CD14-positive monocyte (primary cell): Measurements from ENCODE around the gene CADM2. TPM values are rescaled to one million over a fixed set of nuclear protein-coding genes. Genes with fewer than 3 reads are reported as not detected.
A peak's percentile ranks its signal among the peaks of the same experiment; 100 is the strongest.

ENCODE experiments used
- DNase-seq, 3 donors: peaks; one replicate each; pipeline ENCODE4 v3.0.0-alpha.2; 2011 to 2022
- H2AFZ ChIP-seq: 2 replicates; pipeline ENCODE4 v1.6.0; 2012; ENCODE audit warnings: mild to moderate bottlenecking, low read depth, low read length, inconsistent platforms; ENCODE audit not compliant: insufficient read depth, poor library complexity, severe bottlenecking
- H3K27ac ChIP-seq, 2 donors: 1 replicate in 1 of 2; 2 replicates in 1 of 2; pipeline ENCODE4 v1.5.1; 2012 to 2013; ENCODE audit warnings: low read length in 2 of 2, control low read depth in 1 of 2, inconsistent platforms in 1 of 2, low read depth in 1 of 2, mild to moderate bottlenecking in 1 of 2
- H3K27me3 ChIP-seq, 2 donors: one replicate each; pipeline versions ENCODE4 v1.6.0 to v1.6.1; 2011 to 2013; ENCODE audit warnings: low read length in 2 of 2; ENCODE audit not compliant: control insufficient read depth in 2 of 2, insufficient read depth in 2 of 2
- H3K36me3 ChIP-seq, 2 donors: replicated peaks in 1 of 2; 1 replicate in 1 of 2; 2 replicates in 1 of 2; pipeline versions ENCODE4 v1.5.1 to v1.6.1; 2012 to 2013; ENCODE audit warnings: low read length in 2 of 2, control low read depth in 1 of 2, inconsistent platforms in 1 of 2, mild to moderate bottlenecking in 1 of 2; ENCODE audit not compliant: insufficient read depth in 2 of 2, control insufficient read depth in 1 of 2
- H3K4me1 ChIP-seq, 2 donors: 1 replicate in 1 of 2; 2 replicates in 1 of 2; pipeline versions ENCODE4 v1.5.1 to v1.6.1; 2012 to 2013; ENCODE audit warnings: low read length in 2 of 2, control low read depth in 1 of 2, inconsistent platforms in 1 of 2, mild to moderate bottlenecking in 1 of 2, moderate library complexity in 1 of 2; ENCODE audit not compliant: insufficient read depth in 2 of 2, control insufficient read depth in 1 of 2
- H3K4me2 ChIP-seq: replicated peaks from 2 replicates; pipeline ENCODE3; 2012; ENCODE audit warnings: low read length, moderate library complexity, mild to moderate bottlenecking; ENCODE audit not compliant: poor library complexity, severe bottlenecking; ENCODE audit errors: extremely low read depth
- H3K4me3 ChIP-seq, 3 experiments: fragments of 200-600 bp in 1 of 3; sonication (generic) in 1 of 3; replicated peaks in 1 of 3; 1 replicate in 2 of 3; 2 replicates in 1 of 3; pipeline ENCODE4 v1.5.1; 2011 to 2013; ENCODE audit warnings: low read length in 3 of 3, mild to moderate bottlenecking in 3 of 3, control low read depth in 2 of 3, low read depth in 2 of 3, inconsistent platforms in 1 of 3, moderate library complexity in 1 of 3
- H3K79me2 ChIP-seq: 2 replicates; pipeline ENCODE4 v1.6.0; 2012; ENCODE audit warnings: mild to moderate bottlenecking, control low read depth, inconsistent platforms, low read length, moderate library complexity; ENCODE audit not compliant: insufficient read depth
- H3K9ac ChIP-seq: 2 replicates; pipeline ENCODE4 v1.6.0; 2017; ENCODE audit warnings: low read length, mild to moderate bottlenecking; ENCODE audit not compliant: insufficient read depth, poor library complexity, severe bottlenecking
- H3K9me3 ChIP-seq, 2 donors: replicated peaks in 1 of 2; 1 replicate in 1 of 2; 2 replicates in 1 of 2; pipeline versions ENCODE4 v1.5.1 to v1.6.1; 2012 to 2013; ENCODE audit warnings: low read length in 2 of 2, control low read depth in 1 of 2; ENCODE audit not compliant: control insufficient read depth in 1 of 2, insufficient read depth in 1 of 2
- H4K20me1 ChIP-seq: 2 replicates; pipeline ENCODE4 v1.6.0; 2012; ENCODE audit warnings: mild to moderate bottlenecking, low read length, control low read depth, moderate library complexity; ENCODE audit not compliant: insufficient read depth
- H3K27ac Mint-ChIP-seq, 7 donors: one replicate each; pipeline ENCODE4 v1.8.0; 2020; ENCODE audit warnings: mild to moderate bottlenecking in 7 of 7, mixed read lengths in 7 of 7, moderate library complexity in 6 of 7, inconsistent platforms in 2 of 7
- H3K27me3 Mint-ChIP-seq, 3 donors: one replicate each; pipeline ENCODE4 v1.8.0; 2021 to 2022; ENCODE audit warnings: low read depth in 3 of 3, mild to moderate bottlenecking in 3 of 3, mixed read lengths in 3 of 3, moderate library complexity in 3 of 3, inconsistent platforms in 1 of 3
- H3K36me3 Mint-ChIP-seq, 2 donors: one replicate each; pipeline ENCODE4 v1.8.0; 2020; ENCODE audit warnings: mixed read lengths in 2 of 2, inconsistent platforms in 1 of 2, mild to moderate bottlenecking in 1 of 2
- H3K4me1 Mint-ChIP-seq: one replicate; pipeline ENCODE4 v1.8.0; 2020; ENCODE audit warnings: mild to moderate bottlenecking, mixed read lengths
- H3K4me3 Mint-ChIP-seq, 2 donors: one replicate each; pipeline ENCODE4 v1.8.0; 2020; ENCODE audit warnings: mild to moderate bottlenecking in 2 of 2, mixed read lengths in 2 of 2, moderate library complexity in 1 of 2
- H3K9me3 Mint-ChIP-seq, 7 donors: one replicate each; pipeline ENCODE4 v1.8.0; 2020 to 2022; ENCODE audit warnings: mixed read lengths in 7 of 7, mild to moderate bottlenecking in 6 of 7, moderate library complexity in 6 of 7, inconsistent platforms in 2 of 7
- WGBS: methylation state at CpG from one replicate; pipeline ENCODE4 v1.1.5; 2013; ENCODE audit warnings: missing lambda C conversion rate; ENCODE audit not compliant: insufficient coverage; 5-methylcytosine and 5-hydroxymethylcytosine counted together
- intact Hi-C, 2 donors: fragments of 100-400 bp; cut with micrococcal nuclease; formaldehyde crosslinking; loops; one replicate each; pipeline versions ENCODE4 v1.15.0 to v1.15.1; 2023
- polyA plus RNA-seq, 3 donors: library from polyadenylated mRNA; depleted of rRNA in 1 of 3; unstranded in 2 of 3; stranded (reverse) in 1 of 3; fragments of 300-500 nt in 2 of 3; fragments of >200 nt in 1 of 3; fragmentation: Illumina TruSeq in 2 of 3; gene quantifications; 1 replicate in 2 of 3; 2 replicates in 1 of 3; pipeline ENCODE4 v1.2.3, GENCODE V29; 2012 to 2021
- TF ChIP-seq, protein P1 (sequence below): fragments of 200-600 bp; IDR thresholded peaks from one replicate; pipeline ENCODE4 v1.8.0; 2022; ENCODE audit warnings: antibody characterized with exemption, mild to moderate bottlenecking

The CADM2 gene
- polyA plus RNA-seq, 3 donors = not detected

DNA sequence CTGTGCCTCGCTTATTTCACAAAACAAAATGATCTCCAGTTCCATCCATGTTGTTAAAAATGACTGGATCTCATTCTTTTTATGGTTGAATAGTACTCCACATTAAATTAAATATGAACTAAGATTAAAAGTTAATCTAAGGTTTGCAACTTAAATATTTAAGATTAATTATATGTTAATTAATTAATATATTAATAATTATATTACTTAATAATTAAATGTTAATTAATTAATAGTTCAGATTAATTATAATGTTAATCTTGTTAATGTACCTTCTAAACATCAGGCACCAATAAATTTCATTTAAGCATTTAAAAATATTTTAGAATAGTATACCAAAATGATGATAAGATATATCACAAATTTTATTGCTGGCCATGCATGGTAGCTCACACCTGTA lies 971.9 kb downstream of the CADM2 start:
- Mint-ChIP-seq H3K4me1 (no peaks in the 10 kb centered on the region), H3K27me3 (peaks cover 0 to 2% (median 0%) of the 10 kb centered on the region in 3 donors), H3K27ac (no peak overlapping the region), H3K4me3 (no peak overlapping the region), H3K9me3 (peaks cover 0 to 4% (median 0%) of the 10 kb centered on the region in 7 donors), H3K36me3 (no peaks in the 10 kb centered on the region)
- Histone ChIP-seq H3K4me1 (no peaks in the 10 kb centered on the region), H3K9ac (no peak overlapping the region), H3K27me3 (no peaks in the 10 kb centered on the region), H3K36me3 (no peaks in the 10 kb centered on the region), H3K27ac (no peak overlapping the region), H3K4me3 (no peak overlapping the region), H4K20me1 (no peaks in the 10 kb centered on the region), H2AFZ (no peak overlapping the region), H3K4me2 (no peak overlapping the region), H3K9me3 (no peaks in the 10 kb centered on the region), H3K79me2 (no peaks in the 10 kb centered on the region)
- DNase-seq = no peak
- WGBS = no CpG with 5 or more reads among the region's 1 CpG
- intact Hi-C loops = no loop called here
- TF ChIP-seq, protein P1, sequence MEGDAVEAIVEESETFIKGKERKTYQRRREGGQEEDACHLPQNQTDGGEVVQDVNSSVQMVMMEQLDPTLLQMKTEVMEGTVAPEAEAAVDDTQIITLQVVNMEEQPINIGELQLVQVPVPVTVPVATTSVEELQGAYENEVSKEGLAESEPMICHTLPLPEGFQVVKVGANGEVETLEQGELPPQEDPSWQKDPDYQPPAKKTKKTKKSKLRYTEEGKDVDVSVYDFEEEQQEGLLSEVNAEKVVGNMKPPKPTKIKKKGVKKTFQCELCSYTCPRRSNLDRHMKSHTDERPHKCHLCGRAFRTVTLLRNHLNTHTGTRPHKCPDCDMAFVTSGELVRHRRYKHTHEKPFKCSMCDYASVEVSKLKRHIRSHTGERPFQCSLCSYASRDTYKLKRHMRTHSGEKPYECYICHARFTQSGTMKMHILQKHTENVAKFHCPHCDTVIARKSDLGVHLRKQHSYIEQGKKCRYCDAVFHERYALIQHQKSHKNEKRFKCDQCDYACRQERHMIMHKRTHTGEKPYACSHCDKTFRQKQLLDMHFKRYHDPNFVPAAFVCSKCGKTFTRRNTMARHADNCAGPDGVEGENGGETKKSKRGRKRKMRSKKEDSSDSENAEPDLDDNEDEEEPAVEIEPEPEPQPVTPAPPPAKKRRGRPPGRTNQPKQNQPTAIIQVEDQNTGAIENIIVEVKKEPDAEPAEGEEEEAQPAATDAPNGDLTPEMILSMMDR = no peak

DNA sequence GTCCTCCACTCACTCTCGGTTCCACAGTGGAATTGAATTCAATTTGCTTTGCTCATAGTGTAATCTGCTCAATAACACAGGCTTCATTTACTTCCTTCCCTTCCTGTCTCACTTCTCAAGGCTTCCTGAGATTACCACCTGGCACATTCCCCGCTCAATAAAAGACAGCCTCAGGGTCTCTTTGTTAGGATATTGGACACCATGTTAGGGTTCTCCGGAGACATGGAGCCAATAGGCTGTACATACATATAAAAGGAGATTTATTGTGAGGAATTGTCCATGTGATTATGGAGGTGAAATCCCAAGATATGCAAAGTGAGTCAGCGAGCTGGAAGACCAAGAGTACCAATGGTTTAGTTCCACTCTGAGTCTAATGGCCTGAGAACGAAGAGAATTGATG lies 974.5 kb downstream of the CADM2 start:
- no peak for DNase-seq
- no peak overlapping the region for H3K9ac ChIP-seq
- H3K79me2 ChIP-seq = no peaks in the 10 kb centered on the region
- no peak overlapping the region for H3K4me2 ChIP-seq
- H3K4me1 ChIP-seq = no peaks in the 10 kb centered on the region
- Mint-ChIP-seq H3K4me3 (peak overlapping the region in 1 of 2 donors; percentile 32), H3K9me3 (peaks cover 0 to 4% (median 0%) of the 10 kb centered on the region in 7 donors), H3K4me1 (no peaks in the 10 kb centered on the region), H3K27ac (no peak overlapping the region), H3K36me3 (no peaks in the 10 kb centered on the region), H3K27me3 (peaks cover 0 to 2% (median 0%) of the 10 kb centered on the region in 3 donors)
- H3K27ac ChIP-seq = no peak overlapping the region
- intact Hi-C loops = no loop called here
- no peaks in the 10 kb centered on the region for H3K9me3 ChIP-seq
- no peaks in the 10 kb centered on the region for H3K36me3 ChIP-seq
- H4K20me1 ChIP-seq = no peaks in the 10 kb centered on the region
- H3K27me3 ChIP-seq = no peaks in the 10 kb centered on the region
- WGBS = 57% methylated on average over 3 of the region's 5 CpGs
- H2AFZ ChIP-seq = no peak overlapping the region
- TF ChIP-seq, protein P1 = no peak
- H3K4me3 ChIP-seq = no peak overlapping the region
